ENCODE results near the gene S100A9.

The S100A9 gene

DNA sequence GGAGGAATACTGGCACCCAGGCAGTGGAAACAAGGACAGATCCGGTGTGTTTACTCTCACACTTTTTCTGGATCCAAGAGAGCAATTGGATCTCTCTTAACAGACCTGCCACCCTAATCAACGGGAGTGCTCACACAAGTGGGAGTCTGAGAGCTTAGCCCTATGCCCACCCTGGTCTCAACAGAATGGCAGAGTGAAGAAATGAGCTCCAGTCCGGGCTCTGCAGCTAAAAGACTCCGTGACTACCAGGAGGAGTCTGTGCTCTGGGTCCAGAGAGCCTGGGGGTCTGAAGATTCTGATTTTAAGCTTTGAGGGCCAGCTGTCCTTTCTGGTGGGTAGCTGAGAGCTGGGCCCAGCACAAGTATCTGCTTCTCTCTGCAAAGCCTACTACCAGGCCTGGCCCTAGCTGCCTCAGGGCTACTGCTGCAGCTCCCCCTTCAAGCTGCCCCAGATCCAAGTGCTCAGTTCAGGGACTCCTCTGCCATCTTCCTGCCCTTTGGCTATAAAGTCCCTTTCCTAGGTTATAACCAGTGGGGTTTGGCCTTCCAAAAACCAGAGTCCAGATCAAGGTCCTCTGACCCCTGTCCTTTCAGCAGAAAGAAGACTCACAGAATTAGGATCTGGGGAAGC lies 3.9 kb downstream of the S100A9 start:
- no peak for DNase-seq

DNA sequence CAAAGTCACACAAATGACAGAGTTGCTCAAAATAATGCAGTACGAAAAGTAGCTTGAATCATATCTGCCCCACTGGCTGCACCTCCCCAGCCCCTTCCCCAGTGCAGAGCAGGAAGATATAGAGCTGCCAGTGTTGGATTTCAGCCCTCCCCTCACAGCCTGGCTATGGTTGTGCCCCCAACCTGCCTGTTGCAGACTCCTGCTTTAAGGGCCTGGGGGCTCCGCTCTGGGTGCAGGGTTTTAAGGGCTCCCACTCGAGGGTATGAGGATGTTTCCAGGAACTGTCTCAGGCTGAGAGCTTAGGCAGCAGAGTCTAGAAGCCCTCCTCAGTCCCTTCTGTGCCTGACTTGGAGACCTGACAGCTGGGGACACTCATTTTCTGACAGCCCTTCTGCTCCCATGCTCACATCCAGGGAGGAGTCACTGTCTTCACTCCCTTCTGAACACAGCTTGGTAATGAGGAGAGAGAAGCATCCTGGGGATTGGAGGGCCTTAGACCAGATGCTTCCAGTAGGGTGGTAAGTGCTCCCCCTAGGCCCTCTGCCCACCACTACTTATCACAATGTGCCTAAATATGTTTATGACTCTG lies 4.6 kb downstream of the S100A9 start:
- DNase-seq: no peak

DNA sequence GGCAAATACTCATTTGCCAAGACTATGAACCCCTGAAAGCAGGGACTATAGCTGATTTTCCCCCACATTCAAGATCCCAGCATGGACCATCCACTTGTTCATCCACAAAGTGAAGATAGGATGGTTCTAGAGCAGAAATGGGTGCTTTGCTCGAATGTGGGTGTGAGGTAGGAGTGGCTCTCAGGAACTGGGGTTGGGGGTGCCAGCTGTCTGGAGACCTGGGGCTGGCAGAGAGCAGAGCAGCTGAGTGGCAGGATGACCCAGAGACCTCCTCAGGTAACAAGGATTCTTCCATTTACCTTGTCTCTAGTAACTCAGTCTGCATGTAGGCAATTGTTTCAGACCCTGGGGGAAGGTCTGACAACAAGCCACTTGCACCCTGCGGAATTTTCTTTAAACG lies 6.0 kb downstream of the S100A9 start:
- no peak for DNase-seq

DNA sequence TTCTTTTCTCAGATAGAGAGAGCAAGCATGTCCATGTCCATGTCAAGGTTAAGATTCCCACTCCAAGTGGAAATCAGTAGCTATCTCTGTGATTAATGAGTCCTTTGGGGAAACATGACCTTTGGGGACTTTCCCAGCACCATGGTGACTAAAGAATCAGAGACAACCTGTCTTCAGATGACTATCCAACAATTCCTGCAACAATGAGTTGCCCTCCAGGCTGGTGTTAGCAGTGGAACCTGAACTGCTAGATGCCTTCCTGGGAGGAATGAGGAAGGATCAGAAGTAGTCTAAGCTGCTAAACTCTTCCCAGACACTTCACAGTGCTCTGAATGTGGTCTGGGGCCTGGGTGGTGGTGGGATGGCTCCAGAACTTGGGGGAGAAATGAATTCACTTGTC lies 6.5 kb downstream of the S100A9 start:
- DNase-seq: peak; percentile 64

DNA sequence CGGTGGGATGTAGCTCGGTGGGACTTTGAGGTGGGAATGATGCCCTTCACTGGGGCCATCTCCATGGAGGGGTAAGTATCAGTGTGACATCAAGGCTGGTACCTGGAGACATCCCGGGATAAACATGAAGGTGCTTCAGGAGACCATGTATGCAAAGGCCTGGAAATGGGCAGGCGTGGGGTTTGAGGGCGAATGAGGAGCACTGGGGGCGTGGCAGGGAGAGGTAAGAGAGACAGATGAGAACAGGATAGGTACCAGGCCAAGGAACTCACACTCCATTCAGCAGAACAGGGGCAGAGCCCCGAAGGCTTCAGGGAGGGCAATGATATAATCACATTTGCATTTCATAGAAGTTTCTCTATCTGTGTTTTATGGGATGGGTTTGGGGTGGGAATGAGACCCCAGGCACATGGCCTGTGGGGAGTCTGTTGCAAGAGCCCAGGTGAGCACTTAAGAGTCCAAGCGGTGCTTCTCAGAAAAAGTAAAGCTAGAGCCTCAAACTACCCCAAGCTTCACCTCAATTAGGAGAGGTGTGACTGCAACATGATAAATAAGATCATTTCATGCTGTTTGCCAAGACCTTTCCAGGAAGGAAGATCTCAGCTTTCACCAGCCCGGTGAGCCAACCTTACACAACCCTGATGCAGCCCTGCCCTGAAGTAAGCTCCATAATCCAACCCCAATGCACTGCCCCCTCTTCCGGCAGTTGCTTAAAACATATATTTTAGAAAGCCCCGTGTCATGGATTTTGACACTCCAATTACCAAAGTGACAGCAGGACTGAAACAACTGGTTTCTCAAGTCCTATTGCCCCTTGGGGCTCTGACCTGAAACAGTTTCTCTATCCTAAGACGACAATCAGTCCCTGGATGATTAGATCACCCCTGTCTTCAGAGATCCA lies 7.4 kb downstream of the S100A9 start:
- peak; percentile 86 for DNase-seq

DNA sequence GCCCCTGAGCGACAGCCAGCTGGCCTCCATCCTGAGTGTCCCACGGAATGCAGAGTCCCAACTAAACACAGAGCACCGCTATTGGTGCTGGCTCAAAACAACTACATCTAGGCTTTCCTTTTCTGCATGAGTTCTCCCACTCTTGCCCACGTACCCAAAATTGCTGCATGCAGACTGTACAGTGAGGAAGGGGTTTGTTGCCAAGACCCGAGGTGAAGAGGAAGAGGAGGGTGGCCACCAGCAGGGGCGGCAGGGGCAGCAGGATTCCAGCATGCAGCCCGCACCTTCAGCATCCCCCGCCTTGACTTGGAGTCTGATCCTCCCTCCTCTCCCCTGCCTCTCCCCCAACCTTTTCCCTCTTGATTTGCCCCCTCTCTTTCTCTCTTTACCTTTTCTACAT lies 8.0 kb downstream of the S100A9 start:
- no peak for DNase-seq

DNA sequence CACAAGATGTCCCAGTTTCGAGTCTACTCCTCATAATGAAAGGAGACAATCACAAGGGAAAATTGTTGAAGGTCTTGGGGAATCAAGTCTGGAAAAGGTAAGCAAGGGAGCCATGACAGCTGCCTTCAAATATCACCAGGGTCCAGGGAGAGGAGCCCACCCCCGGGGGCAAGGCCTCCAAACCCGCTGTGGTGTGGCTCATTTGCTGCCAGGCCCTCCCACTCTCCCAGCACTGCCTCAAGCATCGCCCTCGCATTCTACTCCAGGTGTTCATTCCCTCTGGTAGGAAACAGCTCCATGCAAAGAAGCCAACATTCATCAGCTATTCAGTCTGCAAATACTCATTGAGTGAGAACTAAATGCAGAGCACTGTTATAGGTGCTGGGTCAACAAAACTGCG lies 8.6 kb downstream of the S100A9 start:
- no peak for DNase-seq

DNA sequence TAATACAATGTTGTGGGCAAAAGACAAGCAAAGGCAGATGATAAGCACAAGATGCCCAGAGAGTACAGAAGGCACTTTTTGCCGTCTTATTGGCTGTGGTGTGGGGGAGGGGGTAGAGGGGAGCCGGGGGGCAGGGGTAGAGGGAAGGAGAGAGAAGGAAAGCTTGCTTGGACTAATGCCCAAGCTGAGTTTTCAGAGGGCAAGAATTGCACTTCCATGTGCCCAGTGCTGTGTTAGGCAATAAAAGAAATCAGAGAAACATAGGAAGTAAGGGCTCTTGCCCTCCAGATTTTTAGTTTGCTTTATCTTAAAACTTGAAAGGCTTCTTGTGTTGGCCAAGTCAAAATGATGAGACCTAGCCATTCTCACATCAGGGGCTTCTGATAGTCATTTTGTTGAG lies 9.4 kb downstream of the S100A9 start:
- no peak for DNase-seq

DNA sequence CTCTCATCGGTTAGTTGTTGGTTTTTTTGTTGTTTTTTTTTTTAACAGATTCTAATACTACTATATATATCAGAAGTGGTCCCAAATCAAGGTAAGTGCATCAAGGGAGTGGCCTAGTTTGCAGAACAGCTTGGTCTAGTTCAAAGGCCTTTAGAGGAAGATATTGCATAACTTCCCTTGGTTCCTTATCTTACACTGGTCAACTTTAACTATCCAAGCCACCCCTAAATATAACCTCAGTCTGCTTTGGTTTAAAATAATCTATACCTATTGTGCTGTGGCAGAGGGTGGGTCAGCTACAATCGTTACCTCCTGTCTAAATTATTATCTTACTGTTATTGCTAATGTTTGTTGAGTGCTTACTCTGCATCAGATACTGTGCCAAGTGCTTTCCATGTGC lies 10.8 kb downstream of the S100A9 start:
- DNase-seq: no peak

DNA sequence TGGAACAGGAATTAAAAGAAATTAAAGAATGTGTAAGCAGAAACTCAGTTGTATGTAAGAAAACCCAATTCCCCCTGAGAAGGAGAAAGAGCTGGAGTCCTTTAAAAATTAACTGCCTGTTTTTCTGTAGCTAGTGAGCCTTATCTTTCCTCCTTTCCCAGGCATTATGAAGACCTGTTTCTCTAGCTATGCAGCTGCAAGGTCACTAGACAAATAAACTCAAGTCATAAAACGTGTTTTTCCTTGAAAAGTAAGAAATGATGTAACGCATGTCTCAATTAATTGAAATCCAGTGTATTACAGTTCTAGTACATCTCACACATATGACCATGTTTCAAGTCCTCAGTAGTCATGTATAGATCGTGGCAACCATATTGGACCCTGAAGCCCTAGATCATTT lies 12.5 kb downstream of the S100A9 start:
- no peak for DNase-seq

DNA sequence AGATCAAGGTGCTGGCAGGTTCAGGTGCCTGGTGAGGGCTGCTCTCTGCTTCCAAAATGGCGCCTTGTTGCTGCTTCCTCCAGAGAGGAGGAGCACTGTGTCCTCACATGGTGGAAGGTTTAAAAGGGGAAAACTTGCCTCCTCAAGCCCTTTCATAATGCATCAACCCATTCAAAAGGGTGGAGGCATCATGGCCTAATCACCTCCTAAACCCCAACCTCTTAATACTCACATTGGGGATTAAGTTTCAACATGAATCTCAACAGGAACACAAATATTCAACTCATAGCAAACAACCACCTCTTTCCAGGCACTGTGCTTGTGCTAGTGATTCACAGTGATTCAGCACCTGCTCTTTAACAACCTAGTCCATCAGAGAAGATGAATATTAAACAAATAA lies 13.6 kb downstream of the S100A9 start:
- no peak for DNase-seq

DNA sequence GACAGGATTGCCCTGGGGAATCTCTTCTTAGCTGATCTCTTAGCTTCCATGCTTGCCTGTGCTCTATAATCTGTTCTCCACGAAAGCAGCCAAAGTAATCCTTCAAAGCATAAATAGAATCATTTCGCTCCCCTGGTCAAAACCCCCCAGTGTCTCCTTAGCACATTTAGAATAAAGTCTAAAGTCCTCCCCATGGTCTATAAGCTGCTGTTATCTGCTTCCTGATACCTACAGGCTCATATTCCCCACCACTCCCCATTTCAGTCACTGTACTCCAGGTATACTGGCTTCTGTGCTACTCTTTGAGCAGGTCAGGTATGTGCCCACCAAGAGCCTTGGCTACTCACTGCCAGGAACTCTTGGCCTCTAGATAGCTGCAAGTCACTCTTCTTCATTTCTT lies 14.9 kb downstream of the S100A9 start:
- no peak for DNase-seq

DNA sequence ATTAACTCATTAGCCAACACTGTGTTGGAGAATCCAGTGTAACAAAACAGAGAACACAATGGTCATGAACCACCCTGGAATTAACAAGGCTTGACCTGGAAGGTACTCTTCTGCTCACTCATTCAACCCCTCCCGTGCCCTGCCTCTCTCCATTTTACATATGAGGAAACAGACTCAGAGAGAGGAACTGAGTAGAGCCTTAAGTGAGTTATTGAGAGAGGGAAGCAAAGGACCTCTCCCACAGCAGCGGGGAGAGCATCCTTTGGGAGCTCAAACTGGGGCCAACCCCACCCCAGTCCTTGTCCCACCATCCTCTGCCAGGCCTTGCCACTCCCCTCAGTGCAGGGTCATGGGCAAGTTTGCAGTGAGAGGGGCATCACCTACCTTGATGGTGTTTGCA lies 16.4 kb downstream of the S100A9 start:
- peak; percentile 55 for DNase-seq

DNA sequence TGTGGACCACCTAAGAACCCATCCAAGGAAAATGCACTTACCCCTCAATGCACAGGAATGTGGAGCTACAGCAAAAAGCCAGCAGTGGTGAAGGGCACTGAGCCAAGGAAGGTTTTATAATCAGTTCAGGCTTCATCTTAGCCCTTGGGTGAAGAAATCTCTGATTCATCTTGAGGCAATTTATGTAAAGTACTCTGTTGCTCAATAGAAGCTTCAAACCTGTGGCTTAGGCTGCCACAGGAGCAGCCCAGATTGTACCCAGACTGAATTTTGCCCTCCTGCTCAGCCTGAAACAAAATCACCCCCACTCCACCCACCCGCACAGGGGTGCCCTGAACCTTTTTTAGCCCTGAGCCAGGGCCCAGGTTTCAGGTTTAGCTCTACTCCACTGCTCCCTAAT lies 17.9 kb downstream of the S100A9 start, which contains the start of gene S100A12:
Gene S100A12 (minus strand): TSS at position 111 of the 400 bp plus-strand sequence. CDS start 1,029 bp downstream, outside the sequence.
- DNase-seq: peak; percentile 93

DNA sequence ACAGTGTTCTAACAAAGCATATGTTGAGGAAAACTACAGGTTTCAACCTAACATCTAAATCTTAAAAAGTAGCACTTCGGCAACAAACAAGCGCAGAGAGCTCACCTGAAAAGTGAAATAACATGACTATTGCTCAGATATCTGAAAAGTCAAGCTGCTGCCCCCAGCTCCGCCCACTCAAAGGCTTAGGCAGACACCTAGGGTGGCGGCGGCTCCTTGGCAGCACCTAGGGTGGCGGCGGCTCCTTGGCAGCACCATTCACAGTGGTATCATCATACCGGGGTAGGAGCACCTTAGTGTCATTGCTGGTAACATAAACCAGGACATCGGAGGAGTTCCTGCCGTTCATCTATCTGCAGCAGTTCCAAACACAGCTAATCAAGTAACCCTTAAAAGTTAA lies 21.9 kb downstream of the S100A9 start:
- no peak for DNase-seq

DNA sequence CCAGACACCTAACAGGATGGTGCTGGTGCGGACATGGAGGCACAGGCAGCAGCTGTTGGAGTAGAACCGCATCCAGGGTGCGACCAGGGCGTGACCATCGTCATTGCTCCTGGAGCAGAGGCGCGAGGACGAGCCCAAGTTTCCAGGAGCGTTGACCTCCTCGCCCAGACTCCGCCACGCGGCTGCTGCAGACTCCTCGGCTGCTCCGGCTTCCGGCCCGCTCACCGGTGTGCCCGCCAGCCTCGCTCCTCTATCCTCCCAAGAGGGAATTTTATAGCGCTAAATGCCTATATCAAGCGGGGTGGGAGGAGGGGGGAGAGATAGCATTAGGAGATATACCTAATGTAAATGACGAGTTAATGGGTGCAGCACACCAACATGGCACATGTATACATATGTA lies 23.1 kb downstream of the S100A9 start:
- DNase-seq: no peak

DNA sequence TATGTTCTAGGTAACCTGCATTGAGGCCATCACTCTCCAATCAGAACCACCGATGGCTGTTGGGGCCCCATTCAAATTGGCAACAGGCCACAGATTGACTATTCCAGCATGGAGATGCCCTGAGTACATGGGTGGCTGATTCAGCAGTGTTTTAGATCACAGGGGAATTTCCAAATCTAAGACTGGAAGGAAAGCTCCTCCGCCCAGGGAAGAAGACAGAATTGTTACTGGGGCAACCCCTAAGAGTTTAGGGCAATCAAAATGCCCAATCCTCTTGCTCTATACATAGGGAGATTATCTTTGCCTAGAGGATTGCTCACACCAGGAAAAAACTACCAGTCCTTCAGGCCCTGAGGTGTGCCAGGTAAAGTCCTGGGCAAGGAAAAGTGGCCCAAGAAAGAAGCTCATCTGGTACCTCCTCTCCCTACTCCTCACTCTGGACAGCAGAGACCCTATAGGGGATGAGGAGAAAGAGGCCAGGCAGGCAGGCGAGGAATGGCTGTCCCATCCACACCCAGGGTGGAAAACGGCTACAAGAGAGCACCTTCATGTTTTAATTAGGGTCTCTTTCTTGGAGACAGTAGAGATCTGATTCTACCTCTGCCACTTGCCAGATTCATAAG lies 27.4 kb downstream of the S100A9 start:
- peak; percentile 78 for DNase-seq

DNA sequence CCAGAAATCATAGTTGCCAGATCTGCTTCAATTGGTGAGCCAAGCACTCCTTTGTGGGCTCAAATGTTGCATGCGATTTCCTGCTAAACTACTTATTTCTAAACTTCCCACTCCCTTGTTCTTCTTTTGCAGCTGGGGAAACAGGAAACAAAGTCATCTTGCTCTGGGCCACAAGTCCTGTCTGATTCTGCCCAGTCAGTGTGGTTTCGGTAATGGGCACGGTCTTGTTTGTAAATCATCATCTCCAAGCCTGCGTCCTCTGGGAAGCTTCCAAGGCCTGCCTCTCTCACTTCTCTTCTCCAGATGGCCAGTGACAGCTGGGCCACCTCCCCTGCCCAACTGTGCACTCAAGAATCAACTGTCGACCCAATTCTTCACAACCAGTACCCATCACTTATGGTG lies 28.8 kb downstream of the S100A9 start:
- DNase-seq: peak; percentile 94

DNA sequence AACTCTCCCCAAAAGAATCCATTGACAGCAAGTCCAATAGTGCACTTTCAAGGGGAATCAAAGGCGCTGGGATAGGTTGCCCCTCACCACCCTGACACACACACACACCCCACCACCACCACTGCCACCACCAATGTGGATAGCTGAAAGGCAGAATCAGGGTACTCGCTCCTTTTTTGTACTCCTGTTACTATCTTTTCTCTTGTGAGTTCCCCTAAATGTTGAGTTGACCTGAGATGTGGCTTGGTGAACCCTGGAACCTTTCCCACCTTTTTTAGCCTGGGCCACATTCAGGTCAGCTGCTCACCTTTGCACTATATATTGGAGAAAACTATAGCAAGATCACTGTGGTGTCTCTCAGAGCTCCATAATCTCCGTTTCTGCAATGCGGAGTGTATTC lies 29.3 kb downstream of the S100A9 start:
- no peak for DNase-seq

DNA sequence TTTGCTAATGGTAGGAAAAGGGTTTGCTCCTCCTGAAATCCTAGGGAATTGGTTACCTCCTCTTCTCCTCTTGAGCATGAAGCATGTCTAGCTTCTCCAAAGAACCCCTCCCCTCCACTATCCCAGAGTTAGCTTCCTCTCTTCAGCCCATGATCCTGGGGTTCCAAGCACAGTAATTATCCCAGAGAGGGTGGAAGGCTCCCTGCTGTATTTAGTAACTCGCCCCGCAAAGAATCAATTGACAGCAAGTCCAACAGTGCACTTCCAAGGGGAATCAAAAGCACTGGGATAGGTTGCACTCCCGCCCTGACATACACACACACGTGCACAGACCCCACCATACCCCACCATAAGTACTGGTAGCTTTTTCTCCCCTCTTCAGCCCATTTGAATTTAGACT lies 30.1 kb downstream of the S100A9 start:
- DNase-seq: no peak

DNA sequence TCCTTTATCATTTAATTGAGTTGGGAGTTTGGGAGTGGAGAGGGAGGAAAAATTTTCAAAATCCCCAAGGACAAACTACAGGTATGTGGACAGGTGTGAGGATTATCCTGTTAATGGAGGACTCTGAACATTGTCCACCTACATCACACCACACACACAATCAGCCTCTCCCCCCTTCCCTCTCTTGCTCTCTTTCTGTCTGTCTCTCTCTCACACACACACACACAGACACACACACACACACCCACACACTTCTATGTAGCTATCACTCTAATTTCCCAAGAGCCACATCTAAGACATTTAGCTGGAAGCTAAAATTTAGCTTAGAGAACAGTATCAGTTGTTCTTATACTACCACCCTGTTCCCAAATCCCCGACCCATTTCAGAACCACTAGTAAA lies 31.7 kb downstream of the S100A9 start:
- peak; percentile 28 for DNase-seq

DNA sequence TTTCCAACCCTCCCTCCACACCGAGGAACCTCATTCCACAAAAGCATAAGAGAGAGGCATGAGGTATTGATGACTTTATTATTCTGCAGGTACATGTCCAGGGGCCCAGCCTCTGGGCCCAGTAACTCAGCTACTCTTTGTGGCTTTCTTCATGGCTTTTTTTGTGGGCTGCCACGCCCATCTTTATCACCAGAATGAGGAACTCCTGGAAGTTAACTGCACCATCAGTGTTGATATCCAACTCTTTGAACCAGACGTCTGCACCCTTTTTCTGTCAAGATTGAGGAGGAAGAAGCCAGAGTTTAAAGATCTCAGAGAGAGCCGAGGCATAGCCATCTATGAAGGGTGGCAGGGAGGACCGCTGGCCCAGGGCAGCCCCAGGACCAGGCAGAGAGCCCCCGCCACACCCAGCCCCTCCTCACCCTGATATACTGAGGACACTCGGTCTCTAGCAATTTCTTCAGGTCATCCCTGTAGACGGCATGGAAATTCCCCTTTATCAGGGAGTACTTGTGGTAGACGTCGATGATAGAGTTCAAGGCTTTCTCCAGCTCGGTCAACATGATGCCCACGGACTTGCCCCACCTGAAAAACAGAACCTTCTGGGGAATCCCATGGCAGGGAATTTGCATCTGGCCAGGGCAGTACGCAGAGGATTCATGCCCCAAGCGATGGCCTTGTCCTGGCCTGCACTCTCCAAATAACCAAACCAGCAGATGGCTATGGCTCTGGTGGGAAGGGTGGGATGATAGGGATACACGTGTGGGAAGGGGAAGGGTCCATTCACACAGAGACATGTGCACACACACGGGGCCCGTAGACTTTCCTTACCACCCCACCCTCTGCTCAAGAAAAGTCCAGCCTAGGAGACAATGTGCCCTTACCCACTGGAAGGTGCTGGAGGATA lies 32.6 kb downstream of the S100A9 start:
- peak; percentile 47 for DNase-seq

Measured in inflammatory macrophage treated with lipopolysaccharide for 4 hours (primary cell).